ENCODE results near the gene TRIM65.
A peak's percentile ranks its signal among the peaks of the same experiment; 100 is the strongest.

TRIM65 gene

GRCh38 chr17:75848523-75849278 is 48.0 kb downstream of the TRIM65 start:
- H3K4me3 ChIP-seq (ENCODE audit: severe bottlenecking) = no peak overlapping the region
- DNase-seq (ENCODE audit: low spot score) = peak; percentile 79
- H3K4me1 ChIP-seq (ENCODE audit: insufficient read depth, poor library complexity, severe bottlenecking) = peaks cover 25% of the 10 kb centered on the region
- H3K27me3 ChIP-seq (ENCODE audit: insufficient read depth, poor library complexity, severe bottlenecking) = no peaks in the 10 kb centered on the region
- H3K27ac ChIP-seq (ENCODE audit: poor library complexity, severe bottlenecking) = no peak overlapping the region
- 0 out of 3 replicates have a peak, but pooled peaks have one; percentile 16 for ATAC-seq (ENCODE audit: low read depth)
- H3K36me3 ChIP-seq (ENCODE audit: low read depth) = peaks cover 78% of the 10 kb centered on the region
- TF ChIP-seq, protein P1, sequence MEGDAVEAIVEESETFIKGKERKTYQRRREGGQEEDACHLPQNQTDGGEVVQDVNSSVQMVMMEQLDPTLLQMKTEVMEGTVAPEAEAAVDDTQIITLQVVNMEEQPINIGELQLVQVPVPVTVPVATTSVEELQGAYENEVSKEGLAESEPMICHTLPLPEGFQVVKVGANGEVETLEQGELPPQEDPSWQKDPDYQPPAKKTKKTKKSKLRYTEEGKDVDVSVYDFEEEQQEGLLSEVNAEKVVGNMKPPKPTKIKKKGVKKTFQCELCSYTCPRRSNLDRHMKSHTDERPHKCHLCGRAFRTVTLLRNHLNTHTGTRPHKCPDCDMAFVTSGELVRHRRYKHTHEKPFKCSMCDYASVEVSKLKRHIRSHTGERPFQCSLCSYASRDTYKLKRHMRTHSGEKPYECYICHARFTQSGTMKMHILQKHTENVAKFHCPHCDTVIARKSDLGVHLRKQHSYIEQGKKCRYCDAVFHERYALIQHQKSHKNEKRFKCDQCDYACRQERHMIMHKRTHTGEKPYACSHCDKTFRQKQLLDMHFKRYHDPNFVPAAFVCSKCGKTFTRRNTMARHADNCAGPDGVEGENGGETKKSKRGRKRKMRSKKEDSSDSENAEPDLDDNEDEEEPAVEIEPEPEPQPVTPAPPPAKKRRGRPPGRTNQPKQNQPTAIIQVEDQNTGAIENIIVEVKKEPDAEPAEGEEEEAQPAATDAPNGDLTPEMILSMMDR (IDR thresholded peaks at IDR 0.05; ENCODE audit: poor library complexity, severe bottlenecking) = peak; percentile 80
- H3K9me3 ChIP-seq (ENCODE audit: severe bottlenecking) = no peaks in the 10 kb centered on the region

- Histone ChIP-seq H3K27me3 (ENCODE audit: insufficient read depth, poor library complexity, severe bottlenecking) (no peaks in the 10 kb centered on the region), H3K36me3 (ENCODE audit: low read depth) (peaks cover 73% of the 10 kb centered on the region), H3K27ac (ENCODE audit: poor library complexity, severe bottlenecking) (no peak overlapping the region), H3K9me3 (ENCODE audit: severe bottlenecking) (no peaks in the 10 kb centered on the region), H3K4me1 (ENCODE audit: insufficient read depth, poor library complexity, severe bottlenecking) (peaks cover 18% of the 10 kb centered on the region), H3K4me3 (ENCODE audit: severe bottlenecking) (no peak overlapping the region)
- ATAC-seq (ENCODE audit: low read depth) = no peak
- TF ChIP-seq, protein P1 (IDR thresholded peaks at IDR 0.05; ENCODE audit: poor library complexity, severe bottlenecking) = no peak
- DNase-seq (ENCODE audit: low spot score) = no peak
Observed at GRCh38 chr17:75847614-75848522, 48.9 kb downstream of the TRIM65 start.

- Histone ChIP-seq H3K36me3 (ENCODE audit: low read depth) (peaks cover 63% of the 10 kb centered on the region), H3K27me3 (ENCODE audit: insufficient read depth, poor library complexity, severe bottlenecking) (no peaks in the 10 kb centered on the region), H3K4me1 (ENCODE audit: insufficient read depth, poor library complexity, severe bottlenecking) (peaks cover 18% of the 10 kb centered on the region), H3K4me3 (ENCODE audit: severe bottlenecking) (no peak overlapping the region), H3K27ac (ENCODE audit: poor library complexity, severe bottlenecking) (peak overlapping the region; percentile 73), H3K9me3 (ENCODE audit: severe bottlenecking) (no peaks in the 10 kb centered on the region)
- TF ChIP-seq, protein P1 (IDR thresholded peaks at IDR 0.05; ENCODE audit: poor library complexity, severe bottlenecking) = no peak
- DNase-seq (ENCODE audit: low spot score) (no peak), ATAC-seq (ENCODE audit: low read depth) (no peak)
Observed at GRCh38 chr17:75846692-75847613, 49.8 kb downstream of the TRIM65 start.

DNA sequence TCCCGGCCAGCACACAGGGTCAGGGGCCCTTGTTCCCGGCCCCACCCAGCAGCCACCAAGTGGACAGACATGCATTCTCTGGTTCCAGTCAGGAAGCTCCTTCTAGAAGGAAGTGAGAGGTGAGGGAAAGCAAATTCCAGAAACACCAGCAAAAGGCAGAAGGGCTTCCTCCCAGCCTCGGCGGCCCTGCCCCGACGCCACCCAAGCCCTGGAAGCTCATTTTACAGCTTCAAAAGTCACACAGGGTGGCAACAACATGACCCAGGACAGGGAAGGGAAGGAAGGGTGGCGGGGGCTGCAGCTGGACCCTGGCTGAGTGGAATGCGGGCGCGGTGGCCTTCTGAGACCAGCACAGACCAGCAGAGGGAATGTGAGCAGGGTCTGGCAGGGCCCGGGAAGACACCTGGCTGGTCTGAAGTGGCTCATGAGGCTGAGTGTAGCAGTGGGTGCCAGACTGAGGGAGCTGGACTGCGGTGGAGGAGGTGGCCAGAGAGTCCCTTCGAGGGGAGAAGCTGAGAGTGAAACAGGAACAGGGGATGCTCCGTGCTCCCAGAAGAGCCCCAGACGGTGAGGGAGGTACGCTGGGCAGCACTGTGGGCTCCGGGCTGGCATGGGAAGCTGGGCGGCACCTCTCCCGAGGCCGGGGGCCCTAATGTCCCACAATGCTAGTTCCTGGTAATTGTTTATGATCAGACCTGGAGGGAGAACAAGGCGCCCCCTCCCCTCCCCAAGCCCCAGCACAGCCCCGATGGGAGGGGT is 50.6 kb downstream of the TRIM65 start:
- no peak overlapping the region for H3K4me3 ChIP-seq (ENCODE audit: severe bottlenecking)
- peaks cover 18% of the 10 kb centered on the region for H3K4me1 ChIP-seq (ENCODE audit: insufficient read depth, poor library complexity, severe bottlenecking)
- TF ChIP-seq, protein P1 (IDR thresholded peaks at IDR 0.05; ENCODE audit: poor library complexity, severe bottlenecking) = no peak
- H3K27ac ChIP-seq (ENCODE audit: poor library complexity, severe bottlenecking) = peak overlapping the region; percentile 73
- DNase-seq (ENCODE audit: low spot score) (no peak), ATAC-seq (ENCODE audit: low read depth) (peak; percentile 10; the same call in 1 of the 3 replicates)
- peaks cover 55% of the 10 kb centered on the region for H3K36me3 ChIP-seq (ENCODE audit: low read depth)
- H3K27me3 ChIP-seq (ENCODE audit: insufficient read depth, poor library complexity, severe bottlenecking) = no peaks in the 10 kb centered on the region
- H3K9me3 ChIP-seq (ENCODE audit: severe bottlenecking) = no peaks in the 10 kb centered on the region

Data from RWPE2 (cell line).